Stimulated activated CD8-positive, alpha-beta memory T cell treated with anti-CD3 and anti-CD28 coated beads, Interleukin-2, amount 100 ng/mL, for 1 hour (primary cell): ENCODE data around the gene MRFAP1.
"Not testable (repeated sequence)": the region's sequence is repeated elsewhere in the genome, so short reads cannot be mapped to it uniquely, and the experiment has no call there.

Source experiments
- DNase-seq, 2 donors: peaks; one replicate each; pipeline ENCODE4 v3.0.0-alpha.2; 2020; ENCODE audit warnings: low read depth in 2 of 2

MRFAP1 gene

DNA sequence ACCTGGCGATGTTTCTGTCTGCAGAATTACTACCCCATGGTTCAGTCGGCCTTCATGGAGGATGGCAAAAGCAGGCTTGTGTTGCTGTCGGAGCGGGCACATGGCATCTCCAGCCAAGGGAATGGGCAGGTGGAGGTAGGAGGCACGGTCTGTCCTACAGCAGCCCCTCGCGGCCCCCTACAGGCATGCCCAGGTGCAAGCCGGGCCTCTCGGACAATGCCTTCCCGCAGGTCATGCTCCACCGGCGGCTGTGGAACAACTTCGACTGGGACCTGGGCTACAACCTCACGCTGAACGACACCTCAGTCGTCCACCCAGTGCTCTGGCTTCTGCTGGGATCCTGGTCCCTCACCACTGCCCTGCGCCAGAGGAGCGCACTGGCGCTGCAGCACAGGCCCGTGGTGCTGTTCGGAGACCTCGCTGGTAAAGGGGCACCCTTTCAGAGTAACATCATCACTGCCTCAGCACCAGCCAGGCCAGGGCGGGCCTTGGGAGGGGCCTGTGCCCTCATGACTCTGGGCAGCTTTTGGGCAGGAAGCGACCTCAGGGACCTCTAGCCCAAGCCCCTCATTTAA lies 29.5 kb upstream of the MRFAP1 start:
- no peak for DNase-seq

GRCh38 chr4:6612961-6613675 lies 27.4 kb upstream of the MRFAP1 start:
- no peak for DNase-seq

DNA sequence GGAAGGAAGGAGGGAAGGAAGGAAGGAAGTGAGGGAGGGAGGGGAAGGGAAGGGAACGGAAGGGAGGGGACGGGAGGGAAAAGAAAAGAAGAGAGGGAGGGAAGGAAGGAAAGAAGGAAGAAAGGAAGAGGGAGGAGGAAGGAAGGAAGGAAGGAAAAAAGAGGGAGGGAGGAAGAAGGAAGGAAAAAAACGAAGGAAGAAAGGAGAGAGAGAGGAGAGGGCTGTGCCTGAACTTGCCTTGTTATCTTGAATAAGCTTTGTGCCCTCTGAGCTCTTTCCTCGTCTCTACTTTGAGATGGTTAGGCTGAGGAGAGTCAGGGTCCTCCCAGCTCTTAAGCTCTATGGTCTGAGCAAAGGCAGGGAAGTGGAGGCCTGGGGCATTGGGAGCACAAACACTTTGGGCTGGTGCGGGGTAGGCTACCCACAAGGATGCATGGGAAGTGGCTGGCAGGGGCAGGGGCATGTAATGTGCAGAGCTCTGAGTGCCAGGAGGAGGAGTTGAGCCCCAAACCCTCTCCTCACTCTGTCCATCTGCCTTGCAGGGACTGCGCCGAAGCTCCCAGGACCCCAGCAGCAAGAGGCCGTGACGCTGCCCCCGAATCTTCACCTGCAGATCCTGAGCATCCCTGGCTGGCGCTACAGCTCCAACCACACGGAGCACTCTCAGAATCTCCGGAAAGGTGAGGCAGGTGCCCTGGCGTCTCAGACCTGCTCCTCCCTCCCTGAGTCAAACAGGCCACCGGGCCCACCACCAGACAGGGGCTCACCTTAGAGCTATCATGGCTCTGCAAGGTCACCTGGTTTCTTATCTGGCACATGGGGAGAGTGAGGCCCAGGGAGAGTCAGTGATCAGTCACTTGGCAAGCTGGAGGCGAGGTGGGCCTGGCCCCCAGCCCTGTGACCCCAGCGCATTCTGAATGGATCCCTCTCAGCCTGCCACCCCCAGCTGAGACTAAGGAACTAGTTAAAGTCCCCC lies 26.5 kb upstream of the MRFAP1 start:
- DNase-seq: no peak

GRCh38 chr4:6614701-6615230 lies 25.7 kb upstream of the MRFAP1 start:
- DNase-seq: no peak

DNA sequence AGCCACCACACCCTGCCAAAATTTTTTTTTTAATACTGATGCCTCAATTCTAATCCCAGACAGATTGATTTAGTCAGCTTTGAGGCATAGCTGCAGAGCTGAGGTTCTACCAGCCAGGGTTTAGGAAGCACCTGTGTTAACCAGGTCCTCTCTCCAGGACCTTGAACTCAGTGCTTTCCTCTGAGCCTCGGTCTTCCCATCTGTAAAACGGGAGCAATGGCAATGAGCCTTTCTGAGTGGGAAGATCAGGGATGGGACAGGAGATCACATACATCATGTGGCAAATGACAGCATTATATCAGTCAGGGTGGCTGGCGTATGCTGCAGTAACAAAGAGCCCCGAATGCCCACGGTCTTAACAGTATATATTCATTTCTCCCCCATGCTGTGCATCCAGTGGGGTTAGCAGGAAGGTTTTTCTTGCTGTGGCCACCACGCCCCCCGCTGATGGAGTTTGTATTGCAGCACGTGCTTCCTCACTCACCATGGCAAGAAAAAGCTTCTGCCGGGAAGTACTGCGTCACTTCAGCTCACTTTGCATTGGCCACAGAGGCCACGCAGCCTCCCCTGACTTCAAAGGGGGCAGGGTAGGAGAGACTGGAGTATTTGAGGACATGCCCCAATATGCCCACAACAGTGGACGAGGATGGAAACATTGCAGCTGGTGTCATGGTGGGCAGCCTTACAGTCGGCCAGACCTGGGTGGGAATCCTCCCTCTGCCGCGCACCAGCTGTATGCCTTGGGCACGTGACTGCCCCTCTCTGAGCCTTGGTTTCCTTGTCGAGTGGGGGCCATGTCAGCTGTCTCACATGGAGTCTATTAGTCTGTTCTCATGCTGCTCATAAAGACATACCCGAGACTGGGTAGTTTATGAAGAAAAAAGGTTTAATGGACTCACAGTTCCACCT lies 24.1 kb upstream of the MRFAP1 start:
- DNase-seq: no peak

DNA sequence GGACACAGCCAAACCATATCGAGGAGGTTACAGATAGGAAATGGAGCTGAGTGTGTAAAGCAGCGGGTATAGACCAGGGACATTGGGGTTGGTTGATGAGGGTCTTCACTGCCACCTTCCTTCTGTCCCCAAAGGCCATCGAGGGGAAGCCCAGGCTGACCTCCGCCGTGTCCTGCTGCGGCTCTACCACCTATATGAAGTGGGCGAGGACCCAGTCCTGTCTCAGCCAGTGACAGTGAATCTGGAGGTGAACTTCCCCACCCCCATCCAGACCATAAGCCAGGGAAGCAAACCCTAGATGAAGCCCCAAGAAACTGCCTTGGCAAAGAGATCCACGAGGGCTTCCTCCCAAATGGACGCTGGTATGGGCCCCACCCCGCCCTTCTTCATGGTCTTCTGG lies 23.2 kb upstream of the MRFAP1 start:
- no peak for DNase-seq

DNA sequence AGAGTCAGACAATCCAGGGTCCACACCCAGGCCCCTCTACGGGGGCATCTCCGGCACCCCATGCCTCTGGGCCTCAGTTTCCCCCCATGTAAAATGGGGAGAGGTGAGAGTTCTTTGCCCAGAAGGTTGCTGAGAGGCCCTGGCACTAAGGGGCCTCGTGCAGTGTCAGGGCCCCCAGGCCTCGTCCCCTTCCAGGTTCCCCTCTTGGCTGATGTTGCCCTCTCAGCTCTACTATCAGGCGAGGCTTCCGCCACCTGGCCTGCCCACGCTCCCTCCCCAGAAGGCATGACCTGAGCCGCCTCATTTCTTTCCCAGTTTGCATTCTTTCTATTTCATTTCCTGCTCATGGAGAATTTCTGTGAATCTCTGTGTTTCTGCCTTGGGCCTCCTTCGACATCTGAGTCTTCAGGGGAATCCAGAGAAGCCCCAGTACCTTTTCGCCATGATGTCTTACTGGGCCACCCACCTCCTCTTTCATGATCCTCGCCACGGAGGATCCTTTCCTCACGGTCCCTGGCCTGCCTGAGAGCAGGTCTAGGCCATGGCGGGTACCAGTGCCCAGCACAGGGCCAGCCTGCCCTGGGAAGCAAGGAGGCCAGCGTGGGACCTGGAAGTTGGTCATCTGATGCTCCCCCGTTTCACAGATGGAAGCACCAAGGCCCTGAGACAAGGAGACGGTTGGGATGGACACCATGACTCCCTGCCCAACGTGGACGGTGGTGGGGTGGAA lies 21.9 kb upstream of the MRFAP1 start:
- no peak for DNase-seq

DNA sequence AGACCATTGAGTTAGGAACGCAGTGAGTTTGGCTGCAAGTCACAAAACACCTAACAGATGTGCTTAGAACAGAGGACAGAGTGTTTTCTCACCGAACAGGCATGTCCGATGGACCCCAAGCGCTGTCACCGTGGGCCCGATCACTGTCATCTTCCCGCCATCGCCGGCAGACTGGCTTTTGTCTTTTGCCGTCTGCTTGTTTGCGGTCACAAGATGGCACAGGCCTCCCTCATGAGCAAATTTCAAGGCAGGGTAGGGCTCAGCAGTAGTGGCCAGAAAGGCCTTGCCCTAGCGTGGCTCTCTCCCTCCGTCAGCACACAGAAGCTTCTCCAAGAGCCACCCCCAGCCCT lies 21.4 kb upstream of the MRFAP1 start:
- no peak for DNase-seq

- DNase-seq: no peak
Observed at GRCh38 chr4:6619466-6620255, 20.8 kb upstream of the MRFAP1 start.

DNA sequence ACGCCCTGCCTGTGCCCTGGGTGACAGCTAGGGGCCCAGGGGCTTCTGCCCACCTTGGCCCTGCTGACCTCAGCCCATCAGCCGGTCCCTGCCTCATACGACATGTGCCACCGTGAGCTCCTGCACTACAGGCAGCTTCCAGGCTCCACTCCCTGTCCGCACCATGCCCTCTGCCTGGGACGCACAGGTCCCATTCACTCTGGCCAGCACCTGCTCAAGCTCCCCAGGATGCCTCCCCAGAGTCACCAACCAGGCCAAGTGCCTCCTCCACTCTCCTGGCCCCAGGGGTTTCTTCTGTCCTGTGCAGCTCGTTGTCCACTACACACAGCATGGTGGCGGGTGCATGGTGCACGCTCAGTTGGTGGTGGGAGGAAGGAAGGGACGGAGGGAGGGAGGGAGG lies 20.2 kb upstream of the MRFAP1 start:
- DNase-seq: no peak

GRCh38 chr4:6620891-6621555 lies 19.5 kb upstream of the MRFAP1 start:
- DNase-seq: no peak

- DNase-seq: no peak
Observed at GRCh38 chr4:6621556-6621927, 18.9 kb upstream of the MRFAP1 start.

DNA sequence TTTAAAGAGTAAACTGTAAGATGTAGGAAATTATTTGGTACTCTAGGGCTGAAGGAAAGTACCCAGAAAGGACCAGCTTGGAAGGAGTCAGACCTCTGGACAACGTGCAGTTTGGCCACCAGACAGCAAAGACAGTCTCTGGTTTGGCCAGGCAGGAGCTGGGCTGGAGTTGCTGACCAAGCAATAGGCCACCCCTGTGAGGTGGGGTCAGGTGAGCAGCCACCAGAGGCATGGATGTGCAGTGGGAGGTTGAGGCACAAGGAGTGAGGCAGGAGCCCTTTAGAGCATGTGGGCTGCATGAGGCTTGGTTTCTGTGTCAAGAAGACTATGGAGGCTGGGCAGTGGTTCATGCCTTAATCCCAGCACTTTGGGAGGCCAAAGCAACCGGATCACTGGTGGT lies 17.7 kb upstream of the MRFAP1 start:
- DNase-seq: no peak

GRCh38 chr4:6625256-6625655 lies 15.2 kb upstream of the MRFAP1 start:
- no peak for DNase-seq

- no peak for DNase-seq
Observed at GRCh38 chr4:6626066-6626465, 14.4 kb upstream of the MRFAP1 start.

- no peak for DNase-seq
Observed at GRCh38 chr4:6627832-6628231, 12.7 kb upstream of the MRFAP1 start.

DNA sequence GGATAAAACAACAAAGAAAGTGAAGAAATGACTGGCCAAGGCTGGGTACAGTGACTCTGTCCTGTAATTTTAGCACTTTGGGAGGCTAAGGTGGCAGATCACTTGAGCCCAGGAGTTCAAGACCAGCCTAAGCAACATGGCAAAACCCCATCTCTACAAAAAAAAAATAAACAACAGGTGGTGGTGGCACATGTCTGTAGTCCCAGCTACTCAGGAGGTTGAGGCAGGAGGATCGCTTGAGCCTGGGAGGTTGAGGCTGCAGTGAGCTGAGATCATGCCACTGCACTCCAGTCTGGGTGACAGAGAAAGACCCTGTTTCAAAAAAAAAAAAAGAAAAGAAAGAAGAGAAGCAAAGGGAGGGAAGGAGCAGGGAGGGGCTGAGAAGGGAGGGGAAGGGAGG lies 12.0 kb upstream of the MRFAP1 start:
- DNase-seq: not testable (repeated sequence)

DNA sequence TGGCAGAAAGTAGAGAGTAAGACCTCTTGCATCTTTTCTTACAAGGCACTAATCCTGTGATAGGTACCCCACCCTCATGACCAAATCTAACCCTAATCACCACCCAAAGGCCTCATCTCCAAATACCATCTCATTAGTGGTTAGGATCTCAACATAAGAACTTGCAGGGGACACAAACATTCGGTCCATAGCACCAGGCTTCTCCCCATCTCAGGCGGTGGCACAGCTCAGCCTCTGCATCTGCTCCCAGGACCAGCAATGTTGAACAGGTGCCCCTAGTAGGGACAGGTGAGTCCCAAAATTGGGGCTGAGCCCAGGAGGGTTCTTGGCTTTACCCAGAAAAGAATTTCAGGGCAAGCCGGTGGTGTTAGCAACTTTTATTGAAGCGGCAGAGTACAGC lies 8.4 kb upstream of the MRFAP1 start:
- no peak for DNase-seq

DNA sequence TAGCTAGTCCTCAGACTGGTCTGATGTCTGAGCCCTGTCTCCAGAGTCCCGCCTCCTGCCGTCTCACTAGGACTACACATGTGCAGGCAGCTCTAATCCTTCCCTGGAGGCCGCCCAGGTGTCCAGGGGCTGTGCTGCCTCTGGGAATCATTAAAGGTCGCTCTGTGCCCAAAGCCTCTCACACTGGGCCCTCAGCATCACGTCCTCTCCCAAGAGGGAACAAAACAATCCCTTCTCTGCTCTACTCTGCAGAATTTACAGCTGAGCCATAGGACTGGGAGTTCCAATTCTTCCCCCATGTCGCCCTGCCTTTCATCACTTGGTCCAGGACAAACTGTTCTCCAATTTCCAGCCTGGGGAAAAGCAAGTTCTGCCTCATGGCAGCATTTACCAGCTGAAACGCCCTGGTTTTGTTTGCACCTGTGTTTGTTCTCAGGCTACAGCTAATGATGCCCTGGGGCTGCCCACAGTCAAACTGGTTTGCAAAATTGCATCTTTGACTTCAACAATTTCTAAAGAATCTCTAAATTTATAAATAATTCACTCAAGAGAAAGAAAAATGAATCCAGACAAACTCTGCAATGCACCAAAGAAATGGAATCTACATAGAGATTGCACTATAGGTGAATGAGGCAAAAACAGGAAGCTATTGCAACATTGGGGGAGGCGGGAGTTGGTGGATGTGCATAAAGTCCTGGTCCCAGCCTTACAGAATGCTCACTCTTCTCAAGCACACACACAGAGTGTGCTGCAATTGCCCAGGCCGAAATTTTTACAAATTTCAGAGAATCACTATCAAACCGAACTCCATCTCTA lies 7.2 kb upstream of the MRFAP1 start:
- no peak for DNase-seq
